AG10803 (cell line): ENCODE measurements around the gene EBF3.

Experiments used
- DNase-seq: peaks from one replicate; pipeline ENCODE4 v3.0.0; 2010; ENCODE audit warnings: low read depth
- H3K4me3 ChIP-seq: 2 replicates; pipeline ENCODE4 v1.5.1; 2011; ENCODE audit warnings: mild to moderate bottlenecking, low read length, control low read depth
- CTCF ChIP-seq: conservative IDR thresholded peaks from 2 replicates; pipeline ENCODE4 v1.5.1; 2011; ENCODE audit warnings: mild to moderate bottlenecking, low read length, control low read depth, inconsistent platforms

EBF3 gene

GRCh38 chr10:129982825-129983224 lies 18.8 kb upstream of the EBF3 start:
- no peak for DNase-seq
- TF ChIP-seq CTCF: no peak
- no peak overlapping the region for H3K4me3 ChIP-seq

GRCh38 chr10:129978980-129979379 lies 14.9 kb upstream of the EBF3 start:
- no peak overlapping the region for H3K4me3 ChIP-seq
- TF ChIP-seq CTCF: no peak
- DNase-seq: no peak

DNA sequence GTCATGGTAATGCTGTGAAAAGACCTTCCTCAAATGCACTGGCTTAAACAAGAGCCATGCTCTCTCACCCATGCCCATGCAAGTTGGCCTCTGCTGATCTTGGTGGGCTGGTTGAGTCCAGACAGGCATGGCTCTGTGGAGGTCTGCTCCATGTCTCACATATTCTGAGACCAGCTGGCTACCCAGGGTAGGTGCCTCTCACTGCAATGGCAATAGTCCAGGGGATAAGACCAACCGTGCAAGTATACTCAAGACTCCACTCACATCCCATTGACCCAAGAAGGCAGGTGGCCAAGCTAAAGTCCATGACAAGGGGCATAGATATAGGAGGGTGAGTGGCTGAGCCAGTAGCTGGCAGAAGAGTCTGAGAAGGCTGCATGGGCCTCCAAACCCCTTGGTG lies 14.2 kb upstream of the EBF3 start:
- no peak for TF ChIP-seq CTCF
- no peak for DNase-seq
- no peak overlapping the region for H3K4me3 ChIP-seq

GRCh38 chr10:129977794-129978193 lies 13.7 kb upstream of the EBF3 start:
- TF ChIP-seq CTCF: no peak
- no peak overlapping the region for H3K4me3 ChIP-seq
- DNase-seq: no peak

DNA sequence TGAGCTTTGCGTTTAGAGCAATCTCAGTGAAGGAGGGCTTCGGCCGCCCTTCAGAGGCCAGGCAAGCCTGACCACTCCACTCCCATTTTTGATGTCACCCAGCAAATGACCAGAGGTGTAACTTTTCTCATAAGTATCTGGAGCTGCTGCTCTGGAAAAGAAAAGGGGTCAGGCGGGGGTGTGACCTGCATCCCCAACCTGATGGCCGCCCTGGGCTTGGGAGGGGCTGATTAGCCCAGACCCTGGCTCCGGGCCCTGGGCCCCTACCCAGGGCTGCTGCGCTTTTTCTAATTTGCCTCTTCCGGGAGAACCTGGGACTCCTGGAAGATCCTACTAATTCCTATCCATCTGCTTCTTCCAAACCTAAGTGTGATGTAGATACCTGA lies 9.6 kb upstream of the EBF3 start:
- no peak overlapping the region for H3K4me3 ChIP-seq
- DNase-seq: no peak
- TF ChIP-seq CTCF: no peak

- no peak overlapping the region for H3K4me3 ChIP-seq
Measured at GRCh38 chr10:129972966-129973673, 9.0 kb upstream of the EBF3 start.

More at GRCh38 chr10:129972966-129973673, 9.0 kb upstream of the EBF3 start:
- no peak for TF ChIP-seq CTCF
- no peak for DNase-seq
